Ovary (tissue), 3 donors: ENCODE measurements around the gene CEP41.

Experiments used
- EP300 ChIP-seq: sonication (generic); formaldehyde crosslinking; IDR thresholded peaks from one replicate; pipeline ENCODE4 v1.6.1; 2017; ENCODE audit warnings: antibody characterized with exemption
- TF ChIP-seq, protein P1 (sequence below), 3 donors: fragments of 450-650 bp in 2 of 3; fragments of 200-600 bp in 1 of 3; IDR thresholded peaks; one replicate each; pipeline versions ENCODE4 v1.5.1 to v1.8.0; 2016 to 2022; ENCODE audit warnings: antibody characterized with exemption in 3 of 3, mild to moderate bottlenecking in 1 of 3
- donor health status: DM: no; HTN: no; CAD: no.

DNA sequence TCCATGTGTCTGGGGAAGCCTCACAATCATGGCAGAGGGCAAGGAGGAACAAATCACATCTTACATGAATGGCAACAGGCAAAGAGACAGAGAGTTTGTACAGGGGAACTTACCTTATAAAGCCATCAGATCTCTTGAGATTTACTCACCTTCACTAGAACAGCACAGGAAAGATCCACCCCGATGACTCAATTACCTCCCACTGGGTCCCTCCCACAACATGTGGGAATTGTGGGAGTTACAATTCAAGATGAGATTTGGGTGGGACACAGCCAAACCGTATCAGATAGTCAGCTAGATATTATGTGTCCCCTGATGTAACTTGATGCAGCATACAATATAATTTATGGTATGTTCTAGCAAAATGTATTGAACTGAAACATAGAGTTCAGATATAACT is 14.1 kb upstream of the CEP41 start:
- no peak for TF ChIP-seq EP300
- TF ChIP-seq, protein P1, sequence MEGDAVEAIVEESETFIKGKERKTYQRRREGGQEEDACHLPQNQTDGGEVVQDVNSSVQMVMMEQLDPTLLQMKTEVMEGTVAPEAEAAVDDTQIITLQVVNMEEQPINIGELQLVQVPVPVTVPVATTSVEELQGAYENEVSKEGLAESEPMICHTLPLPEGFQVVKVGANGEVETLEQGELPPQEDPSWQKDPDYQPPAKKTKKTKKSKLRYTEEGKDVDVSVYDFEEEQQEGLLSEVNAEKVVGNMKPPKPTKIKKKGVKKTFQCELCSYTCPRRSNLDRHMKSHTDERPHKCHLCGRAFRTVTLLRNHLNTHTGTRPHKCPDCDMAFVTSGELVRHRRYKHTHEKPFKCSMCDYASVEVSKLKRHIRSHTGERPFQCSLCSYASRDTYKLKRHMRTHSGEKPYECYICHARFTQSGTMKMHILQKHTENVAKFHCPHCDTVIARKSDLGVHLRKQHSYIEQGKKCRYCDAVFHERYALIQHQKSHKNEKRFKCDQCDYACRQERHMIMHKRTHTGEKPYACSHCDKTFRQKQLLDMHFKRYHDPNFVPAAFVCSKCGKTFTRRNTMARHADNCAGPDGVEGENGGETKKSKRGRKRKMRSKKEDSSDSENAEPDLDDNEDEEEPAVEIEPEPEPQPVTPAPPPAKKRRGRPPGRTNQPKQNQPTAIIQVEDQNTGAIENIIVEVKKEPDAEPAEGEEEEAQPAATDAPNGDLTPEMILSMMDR (IDR thresholded peaks at IDR 0.05): no peak
